ENCODE results near the gene SLC29A3. TPM values are rescaled to one million over a fixed set of nuclear protein-coding genes. Genes with fewer than 3 reads are reported as not detected.

The SLC29A3 gene
- total RNA-seq, 1 experiment from 2014 or later = 9.2 TPM

DNA sequence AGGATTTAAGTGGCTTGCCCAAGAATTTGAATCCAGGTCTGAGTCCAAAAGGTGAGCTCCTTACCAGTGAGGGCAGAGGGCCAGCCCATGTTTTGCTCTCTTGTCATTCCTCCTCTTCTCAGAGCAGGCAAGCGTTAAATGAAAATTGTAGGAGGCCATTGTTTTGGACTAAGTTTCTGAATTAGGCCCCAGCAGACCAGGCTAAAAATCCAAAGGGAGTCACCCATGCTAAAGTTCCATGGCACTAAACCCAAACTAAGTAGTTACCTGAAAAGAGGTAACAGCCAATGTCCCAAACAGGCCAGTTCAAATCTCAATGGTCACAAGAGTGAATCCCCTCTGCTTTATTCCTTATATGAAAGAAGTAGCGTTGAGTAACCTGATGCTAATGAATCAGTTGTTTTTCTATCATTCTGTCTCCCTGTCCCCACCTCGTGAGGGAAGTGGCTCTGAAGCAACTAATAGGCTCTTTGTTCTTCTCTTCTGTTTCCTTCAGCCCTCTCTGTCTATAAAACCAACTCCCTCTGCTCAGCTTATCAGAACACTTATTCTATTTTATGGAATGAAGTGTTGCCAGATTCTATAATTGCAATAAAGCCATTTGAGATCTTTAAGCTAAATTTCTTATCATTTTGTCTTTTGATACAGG, 60.2 kb downstream of the SLC29A3 start:
- H3K27me3 ChIP-seq (ENCODE audit: insufficient read depth, low read length) = no peaks in the 10 kb centered on the region
- H3K23ac ChIP-seq (ENCODE audit: insufficient read length, low read depth, low read length) = no peak overlapping the region
- H3K27ac ChIP-seq (ENCODE audit: insufficient read length, low read depth, low read length) = no peak overlapping the region
- no peaks in the 10 kb centered on the region for H3K23me2 ChIP-seq (ENCODE audit: insufficient read length, low read depth, low read length, poor library complexity, severe bottlenecking)
- no peak overlapping the region for H3K56ac ChIP-seq (ENCODE audit: insufficient read length, low read depth, low read length)
- H4K20me1 ChIP-seq (ENCODE audit: control insufficient read depth, insufficient read depth, insufficient read length) = no peaks in the 10 kb centered on the region
- TF ChIP-seq, protein P1, sequence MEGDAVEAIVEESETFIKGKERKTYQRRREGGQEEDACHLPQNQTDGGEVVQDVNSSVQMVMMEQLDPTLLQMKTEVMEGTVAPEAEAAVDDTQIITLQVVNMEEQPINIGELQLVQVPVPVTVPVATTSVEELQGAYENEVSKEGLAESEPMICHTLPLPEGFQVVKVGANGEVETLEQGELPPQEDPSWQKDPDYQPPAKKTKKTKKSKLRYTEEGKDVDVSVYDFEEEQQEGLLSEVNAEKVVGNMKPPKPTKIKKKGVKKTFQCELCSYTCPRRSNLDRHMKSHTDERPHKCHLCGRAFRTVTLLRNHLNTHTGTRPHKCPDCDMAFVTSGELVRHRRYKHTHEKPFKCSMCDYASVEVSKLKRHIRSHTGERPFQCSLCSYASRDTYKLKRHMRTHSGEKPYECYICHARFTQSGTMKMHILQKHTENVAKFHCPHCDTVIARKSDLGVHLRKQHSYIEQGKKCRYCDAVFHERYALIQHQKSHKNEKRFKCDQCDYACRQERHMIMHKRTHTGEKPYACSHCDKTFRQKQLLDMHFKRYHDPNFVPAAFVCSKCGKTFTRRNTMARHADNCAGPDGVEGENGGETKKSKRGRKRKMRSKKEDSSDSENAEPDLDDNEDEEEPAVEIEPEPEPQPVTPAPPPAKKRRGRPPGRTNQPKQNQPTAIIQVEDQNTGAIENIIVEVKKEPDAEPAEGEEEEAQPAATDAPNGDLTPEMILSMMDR (conservative IDR thresholded peaks at IDR 0.05) = no peak
- no peak overlapping the region for H2BK120ac ChIP-seq (ENCODE audit: low read depth, low read length, poor library complexity, severe bottlenecking)
- H2AFZ ChIP-seq (ENCODE audit: low read length) = no peak overlapping the region
- H2AK5ac ChIP-seq (ENCODE audit: insufficient read length, low read length) = no peak overlapping the region
- H3K79me1 ChIP-seq (ENCODE audit: insufficient read depth, low read depth, low read length, poor library complexity, severe bottlenecking) = no peaks in the 10 kb centered on the region
- H3K4ac ChIP-seq (ENCODE audit: low read depth, low read length) = no peak overlapping the region
- no peak overlapping the region for H3K9ac ChIP-seq (ENCODE audit: extremely low read depth, insufficient read length, low read length)
- no CpG with 5 or more reads among the region's 3 CpGs for WGBS (ENCODE audit: extremely low coverage, insufficient read length, low lambda C conversion rate)
- H3K4me2 ChIP-seq (ENCODE audit: insufficient read depth, insufficient read length, low read length) = no peak overlapping the region
- no peak overlapping the region for H2BK12ac ChIP-seq (ENCODE audit: insufficient read length, low read depth, low read length)
- no peak overlapping the region for H3K18ac ChIP-seq (ENCODE audit: insufficient read length, low read depth, low read length)
- no peaks in the 10 kb centered on the region for H3K9me3 ChIP-seq (ENCODE audit: control insufficient read depth, low read depth, low read length)
- H2BK5ac ChIP-seq (ENCODE audit: insufficient read length, low read length) = no peak overlapping the region
- no peak overlapping the region for H2BK15ac ChIP-seq (ENCODE audit: low read depth, low read length)
- Mint-ChIP-seq H3K9me3 (no peaks in the 10 kb centered on the region; a peak in 1 of 5 replicates), H3K4me1 (peaks cover 4 to 5% of the 10 kb centered on the region in 2 experiments), H3K27ac (no peak overlapping the region), H3K27me3 (ENCODE audit: low read depth) (peaks cover 17% of the 10 kb centered on the region), H3K36me3 (ENCODE audit: insufficient read depth in 1 of 3, low read depth in 3 of 3) (no peaks in the 10 kb centered on the region), H3K4me3 (no peak overlapping the region)
- no peak overlapping the region for H2BK20ac ChIP-seq (ENCODE audit: low read depth, low read length, poor library complexity, severe bottlenecking)
- H3K79me2 ChIP-seq (ENCODE audit: insufficient read depth, low read length) = no peaks in the 10 kb centered on the region
- H4K5ac ChIP-seq (ENCODE audit: insufficient read length, low read depth, low read length) = no peak overlapping the region
- no peak overlapping the region for H3K14ac ChIP-seq (ENCODE audit: insufficient read depth, low read length)
- H4K8ac ChIP-seq (replicated peaks; ENCODE audit: insufficient read length, low read depth, low read length) = no peak overlapping the region
- no peak overlapping the region for H4K91ac ChIP-seq (ENCODE audit: insufficient read length, low read depth, low read length)
- no peak for DNase-seq
- no peak overlapping the region for H3T11ph ChIP-seq (ENCODE audit: low read length)
- no peaks in the 10 kb centered on the region for H3K4me1 ChIP-seq (ENCODE audit: insufficient read depth, low read length)

Data from H9 (cell line).